ENCODE results near the gene FRYL. TPM values are rescaled to one million over a fixed set of nuclear protein-coding genes. Genes with fewer than 3 reads are reported as not detected.

Gene FRYL
- total and polyA plus RNA-seq, 2 of the 8 experiments (the other 6 are each of a cell fraction or from before 2014, with no cell fraction given): 8.0 to 36.5 TPM

DNA sequence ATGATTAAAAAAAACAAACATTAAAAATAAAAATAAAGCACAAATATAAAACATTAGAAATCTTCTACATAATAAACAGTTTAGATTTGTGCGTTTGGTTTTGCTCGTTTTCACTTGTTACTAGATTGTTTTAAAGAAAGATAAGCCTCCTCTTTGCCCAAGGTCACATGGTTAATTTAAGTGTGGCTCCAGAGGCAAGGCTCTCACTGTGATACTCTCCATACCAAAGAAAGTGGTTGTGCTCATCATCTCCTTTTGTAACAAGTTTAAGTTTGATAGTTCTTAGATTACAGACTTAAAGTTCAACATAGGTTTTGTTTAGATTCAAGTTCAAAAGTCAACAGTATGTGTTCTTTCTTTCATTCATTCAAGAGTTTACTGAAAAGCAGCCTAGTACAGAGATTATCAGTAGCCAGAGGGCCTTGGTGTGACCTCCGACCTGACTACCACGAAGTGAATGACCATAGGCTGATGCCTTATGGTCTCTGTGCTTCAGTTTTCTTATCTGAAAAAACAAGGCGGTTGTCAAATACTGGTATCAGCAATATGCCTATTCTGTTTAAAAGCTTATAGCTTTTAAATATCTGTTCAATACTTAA is 156.8 kb downstream of the FRYL start:
- H3K4me2 ChIP-seq (ENCODE audit: insufficient read depth in 1 of 2, low read depth in 2 of 2, low read length in 2 of 2): no peak overlapping the region
- POLR2A ChIA-PET (ENCODE audit: partially characterized antibody): no interaction called here
- H3K4me1 ChIP-seq (replicated peaks in 1 of 4; ENCODE audit: control insufficient read depth in 3 of 4, insufficient read depth in 4 of 4, low read length in 3 of 4): no peaks in the 10 kb centered on the region
- H3K9ac ChIP-seq (replicated peaks in 1 of 4; ENCODE audit: extremely low read depth in 1 of 4, low read depth in 3 of 4, low read length in 3 of 4): no peak overlapping the region
- DNase-seq (ENCODE audit: low read depth in 1 of 2, low spot score in 2 of 2): no peak
- no peak for TF ChIP-seq SP2 (IDR thresholded peaks at IDR 0.05; ENCODE audit: low read length)
- no peaks in the 10 kb centered on the region for H4K20me1 ChIP-seq (replicated peaks in 1 of 2; ENCODE audit: control insufficient read depth in 1 of 2, insufficient read depth in 2 of 2, low read length in 2 of 2)
- H4K5ac ChIP-seq (ENCODE audit: insufficient read length, low read depth, low read length): no peak overlapping the region
- no peak overlapping the region for H4K8ac ChIP-seq (ENCODE audit: extremely low read depth, insufficient read depth, low read length)
- H2AK5ac ChIP-seq (ENCODE audit: low read depth, low read length): no peak overlapping the region
- CTCF ChIA-PET (ENCODE audit: partially characterized antibody): interaction anchor here (0.7 kb wide), 1 partner anchor 22 kb away, joined by 3 read pairs; no protein-coding TSS in a partner anchor
- H2BK5ac ChIP-seq (ENCODE audit: low read depth, low read length): no peak overlapping the region
- no peak overlapping the region for H2BK15ac ChIP-seq (ENCODE audit: low read length)
- peaks cover 0 to 3% (median 0%) of the 10 kb centered on the region in 4 experiments; a peak in 1 of 8 replicates for H3K36me3 ChIP-seq (ENCODE audit: control insufficient read depth in 2 of 4, insufficient read depth in 4 of 4, low read length in 3 of 4)
- H2BK20ac ChIP-seq (ENCODE audit: low read length): no peak overlapping the region
- H3K27ac ChIP-seq (ENCODE audit: low read depth, low read length): no peak overlapping the region
- no peak overlapping the region for H3K56ac ChIP-seq (replicated peaks; ENCODE audit: insufficient read length, low read depth, low read length)
- no peak overlapping the region for H3K4ac ChIP-seq (replicated peaks; ENCODE audit: insufficient read length, low read depth, low read length)
- no peaks in the 10 kb centered on the region; a peak in 1 of 4 replicates for H3K79me2 ChIP-seq (ENCODE audit: control insufficient read depth in 1 of 2, insufficient read depth in 2 of 2, low read length in 2 of 2)
- H2AFZ ChIP-seq (ENCODE audit: low read length): no peak overlapping the region
- H2BK12ac ChIP-seq (ENCODE audit: low read depth, low read length): no peak overlapping the region
- H3K23me2 ChIP-seq (ENCODE audit: low read depth, low read length): no peaks in the 10 kb centered on the region
- no peak overlapping the region for H3K18ac ChIP-seq (ENCODE audit: extremely low read depth, low read length)
- no peak overlapping the region for H3K14ac ChIP-seq (ENCODE audit: insufficient read length)
- no peaks in the 10 kb centered on the region for H3K79me1 ChIP-seq (ENCODE audit: low read depth, low read length)
- no peak overlapping the region for H3K4me3 ChIP-seq (ENCODE audit: extremely low read depth in 1 of 4, insufficient read depth in 2 of 4, low read depth in 3 of 4, low read length in 4 of 4)
- no peak overlapping the region for H2BK120ac ChIP-seq (replicated peaks; ENCODE audit: low read depth, low read length)
- H4K91ac ChIP-seq (replicated peaks; ENCODE audit: insufficient read length, low read length): no peak overlapping the region
- H3K9me3 ChIP-seq (ENCODE audit: insufficient read depth in 2 of 2, low read depth in 1 of 2, low read length in 1 of 2): no peaks in the 10 kb centered on the region
- no peaks in the 10 kb centered on the region for H3K27me3 ChIP-seq (replicated peaks in 1 of 4; ENCODE audit: control insufficient read depth in 3 of 4, extremely low read depth in 1 of 4, insufficient read depth in 3 of 4, low read length in 3 of 4)
- WGBS, 2 experiments (ENCODE audit: extremely low coverage in 1 of 2, insufficient coverage in 1 of 2, insufficient read length in 1 of 2, insufficient replicate concordance in 2 of 2, low coverage in 1 of 2, low lambda C conversion rate in 2 of 2, missing lambda C conversion rate in 1 of 2): 94% methylated on average over 5 of the region's 5 CpGs; no CpG with 5 or more reads in 1 of the 2 experiments
- H3K23ac ChIP-seq (ENCODE audit: insufficient read length): no peak overlapping the region
- peak; percentile 70 for FAIRE-seq

All from H1 (cell line).